OCI-LY1 (cell line): Measurements from ENCODE around the gene NPIPA5.
"Not testable (repeated sequence)": the region's sequence is repeated elsewhere in the genome, so short reads cannot be mapped to it uniquely, and the experiment has no call there.

ENCODE experiments used
- H2AFZ ChIP-seq: fragments of 200-600 bp; sonication (generic), shearing (Covaris generic); 2 replicates; pipeline ENCODE4 v1.6.0; 2014; ENCODE audit warnings: antibody characterized with exemption, mild to moderate bottlenecking, low read length
- H3F3A ChIP-seq: fragments of 200-600 bp; sonication (generic), shearing (Covaris generic); 2 replicates; pipeline ENCODE4 v1.6.0; 2014; ENCODE audit warnings: mild to moderate bottlenecking, antibody characterized with exemption, low read length, moderate library complexity; ENCODE audit not compliant: insufficient read depth
- H3K27ac ChIP-seq: fragments of 200-600 bp; sonication (generic); 2 replicates; pipeline ENCODE4 v1.5.1; 2014; ENCODE audit warnings: low read length, mixed run types, mild to moderate bottlenecking, low read depth; ENCODE audit not compliant: poor library complexity, severe bottlenecking
- H3K27me3 ChIP-seq: fragments of 200-600 bp; sonication (generic); 2 replicates; pipeline ENCODE4 v1.6.0; 2014; ENCODE audit warnings: antibody characterized with exemption, mild to moderate bottlenecking, low read length, moderate library complexity; ENCODE audit not compliant: insufficient read depth
- H3K36me3 ChIP-seq: fragments of 200-600 bp; sonication (generic); 2 replicates; pipeline ENCODE4 v1.6.1; 2014; ENCODE audit warnings: mild to moderate bottlenecking, antibody characterized with exemption, low read length, moderate library complexity, mixed read lengths; ENCODE audit not compliant: insufficient read depth
- H3K4me1 ChIP-seq: fragments of 200-600 bp; sonication (generic); 2 replicates; pipeline ENCODE4 v1.5.1; 2014; ENCODE audit warnings: mild to moderate bottlenecking, low read length, moderate library complexity; ENCODE audit not compliant: insufficient read depth, severe bottlenecking
- H3K4me2 ChIP-seq: fragments of 200-600 bp; sonication (generic), shearing (Covaris generic); 2 replicates; pipeline ENCODE4 v1.6.1; 2014; ENCODE audit warnings: low read length
- H3K4me3 ChIP-seq: fragments of 200-600 bp; sonication (generic); 2 replicates; pipeline ENCODE4 v1.5.1; 2014; ENCODE audit warnings: low read length, low read depth, mild to moderate bottlenecking, mixed read lengths; ENCODE audit not compliant: poor library complexity, severe bottlenecking
- H3K79me2 ChIP-seq: fragments of 200-600 bp; shearing (Covaris generic); 2 replicates; pipeline ENCODE4 v1.6.1; 2016; ENCODE audit warnings: mixed run types, low read length, mixed read lengths; ENCODE audit not compliant: insufficient read depth
- H3K9ac ChIP-seq: fragments of 200-600 bp; sonication (generic), shearing (Covaris generic); 2 replicates; pipeline ENCODE4 v1.6.1; 2014; ENCODE audit warnings: mild to moderate bottlenecking, low read length, mixed read lengths
- H3K9me2 ChIP-seq: fragments of 200-600 bp; sonication (generic), shearing (Covaris generic); 2 replicates; pipeline ENCODE4 v1.6.1; 2014; ENCODE audit warnings: low read depth, mild to moderate bottlenecking, low read length, mixed read lengths
- H3K9me3 ChIP-seq: fragments of 200-600 bp; shearing (Covaris generic); 2 replicates; pipeline ENCODE4 v1.6.1; 2014; ENCODE audit warnings: low read length, mixed read lengths
- H4K20me1 ChIP-seq: fragments of 200-600 bp; sonication (generic), shearing (Covaris generic); 2 replicates; pipeline ENCODE4 v1.6.0; 2016; ENCODE audit warnings: mild to moderate bottlenecking, low read length; ENCODE audit not compliant: insufficient read depth
- CTCF ChIP-seq: fragments of 200-600 bp; sonication (generic), shearing (Covaris generic); IDR thresholded peaks from 2 replicates; pipeline ENCODE4 v1.5.1; 2017; ENCODE audit warnings: mild to moderate bottlenecking, antibody characterized with exemption, low read length, moderate library complexity, mixed read lengths
- EZH2 ChIP-seq: fragments of 200-600 bp; sonication (generic), shearing (Covaris generic); IDR thresholded peaks from 2 replicates; pipeline ENCODE4 v1.8.0; 2017; ENCODE audit warnings: borderline replicate concordance, mixed run types, mild to moderate bottlenecking, antibody characterized with exemption, low read length, moderate library complexity, mixed read lengths

NPIPA5 gene

GRCh38 chr16:15422222-15422621 is 44.1 kb upstream of the NPIPA5 start:
- Histone ChIP-seq H3K4me3 (no peak overlapping the region), H3K79me2 (no peaks in the 10 kb centered on the region), H3K9me2 (no peaks in the 10 kb centered on the region), H3K4me1 (no peaks in the 10 kb centered on the region), H2AFZ (no peak overlapping the region), H3K4me2 (no peak overlapping the region), H3K9me3 (no peaks in the 10 kb centered on the region), H3K27ac (no peak overlapping the region), H3K27me3 (no peaks in the 10 kb centered on the region), H3K9ac (no peak overlapping the region), H4K20me1 (no peaks in the 10 kb centered on the region), H3K36me3 (no peaks in the 10 kb centered on the region), H3F3A (no peaks in the 10 kb centered on the region)
- TF ChIP-seq CTCF = no peak
- no peak for TF ChIP-seq EZH2

GRCh38 chr16:15421696-15422095 is 43.6 kb upstream of the NPIPA5 start:
- H3K9me3 ChIP-seq, H3K79me2 ChIP-seq, H3K27ac ChIP-seq, H3K36me3 ChIP-seq, H3K9me2 ChIP-seq, H3F3A ChIP-seq, H2AFZ ChIP-seq, H4K20me1 ChIP-seq, H3K9ac ChIP-seq, H3K4me1 ChIP-seq, H3K4me2 ChIP-seq, H3K27me3 ChIP-seq, H3K4me3 ChIP-seq: not testable (repeated sequence)

- H3K4me3 ChIP-seq = no peak overlapping the region
- TF ChIP-seq CTCF = no peak
- H3K9me3 ChIP-seq = no peaks in the 10 kb centered on the region
- H3K79me2 ChIP-seq = no peaks in the 10 kb centered on the region
- H3K36me3 ChIP-seq = no peaks in the 10 kb centered on the region
- H3K4me2 ChIP-seq = no peak overlapping the region
- H2AFZ ChIP-seq = no peak overlapping the region
- H3K9ac ChIP-seq = no peak overlapping the region
- no peaks in the 10 kb centered on the region for H3K4me1 ChIP-seq
- H3F3A ChIP-seq = no peaks in the 10 kb centered on the region
- no peaks in the 10 kb centered on the region for H3K9me2 ChIP-seq
- H3K27ac ChIP-seq = no peak overlapping the region
- no peaks in the 10 kb centered on the region for H3K27me3 ChIP-seq
- H4K20me1 ChIP-seq = no peaks in the 10 kb centered on the region
Measured at GRCh38 chr16:15418206-15418605, 40.1 kb upstream of the NPIPA5 start.

GRCh38 chr16:15417197-15417596 is 39.1 kb upstream of the NPIPA5 start:
- Histone ChIP-seq H3K4me1 (no peaks in the 10 kb centered on the region), H3K27ac (no peak overlapping the region), H3K79me2 (no peaks in the 10 kb centered on the region), H3K9me2 (no peaks in the 10 kb centered on the region), H4K20me1 (no peaks in the 10 kb centered on the region), H3K9ac (no peak overlapping the region), H2AFZ (no peak overlapping the region), H3K4me3 (no peak overlapping the region), H3K9me3 (no peaks in the 10 kb centered on the region), H3F3A (no peaks in the 10 kb centered on the region), H3K27me3 (no peaks in the 10 kb centered on the region), H3K4me2 (no peak overlapping the region), H3K36me3 (no peaks in the 10 kb centered on the region)
- TF ChIP-seq EZH2 = no peak
- no peak for TF ChIP-seq CTCF
